Smooth muscle cell (in vitro differentiated cells): ENCODE data around the gene NOP56. TPM values are rescaled to one million over a fixed set of nuclear protein-coding genes. Genes with fewer than 3 reads are reported as not detected.

Experiments used
- DNase-seq: peaks from one replicate; lab custom pipeline; 2025; ENCODE audit not compliant: unreplicated experiment; lab: John Stamatoyannopoulos, UW
- H2AFZ ChIP-seq: fragments of 200-600 bp; sonication (generic); 2 replicates; pipeline ENCODE4 v1.6.0; 2016; ENCODE audit warnings: antibody characterized with exemption, low read depth, mild to moderate bottlenecking
- H3F3A ChIP-seq: fragments of 200-600 bp; sonication (generic); 2 replicates; pipeline ENCODE4 v1.6.0; 2017; ENCODE audit warnings: antibody characterized with exemption, low read depth
- H3K27ac ChIP-seq: fragments of 200-600 bp; sonication (generic); 2 replicates; pipeline ENCODE4 v1.5.1; 2016; ENCODE audit warnings: low read depth, mild to moderate bottlenecking
- H3K27me3 ChIP-seq: fragments of 200-600 bp; sonication (generic); 2 replicates; pipeline ENCODE4 v1.6.1; 2016; ENCODE audit warnings: low read depth, mild to moderate bottlenecking
- H3K36me3 ChIP-seq: fragments of 200-600 bp; sonication (generic); 2 replicates; pipeline ENCODE4 v1.5.1; 2016; ENCODE audit warnings: low read depth
- H3K4me1 ChIP-seq: fragments of 200-600 bp; sonication (generic); 2 replicates; pipeline ENCODE4 v1.5.1; 2016; ENCODE audit warnings: low read depth
- H3K4me2 ChIP-seq: fragments of 200-600 bp; sonication (generic); 2 replicates; pipeline ENCODE4 v1.6.0; 2016; ENCODE audit warnings: mild to moderate bottlenecking
- H3K4me3 ChIP-seq: fragments of 200-600 bp; sonication (generic); 2 replicates; pipeline ENCODE4 v1.5.1; 2016; ENCODE audit warnings: mild to moderate bottlenecking
- H3K79me2 ChIP-seq: fragments of 200-600 bp; sonication (generic); 2 replicates; pipeline ENCODE4 v1.6.0; 2016; ENCODE audit warnings: low read depth, mild to moderate bottlenecking
- H3K9ac ChIP-seq: fragments of 200-600 bp; sonication (generic); 2 replicates; pipeline ENCODE4 v1.6.0; 2016; ENCODE audit warnings: low read depth
- H3K9me3 ChIP-seq: fragments of 200-600 bp; sonication (generic); replicated peaks from 2 replicates; pipeline ENCODE4 v1.5.1; 2016; ENCODE audit warnings: low read depth
- H4K20me1 ChIP-seq: fragments of 200-600 bp; sonication (generic); 2 replicates; pipeline ENCODE4 v1.6.0; 2016; ENCODE audit warnings: low read depth
- WGBS: methylation state at CpG from one replicate; pipeline ENCODE4 v1.1.7; 2016; ENCODE audit warnings: low lambda C conversion rate; 5-methylcytosine and 5-hydroxymethylcytosine counted together
- polyA plus RNA-seq: library from polyadenylated mRNA; unstranded; fragments of >200 nt; fragmentation: Nextera tagmentation; extraction: Ambion mirVana; gene quantifications from 2 replicates; pipeline ENCODE4 v1.2.1, GENCODE V29; 2016
- total RNA-seq: library from RNA; depleted of rRNA; stranded (reverse); fragments of >200 nt; gene quantifications from 2 replicates; pipeline ENCODE4 v1.2.3, GENCODE V29; 2014
- TF ChIP-seq, protein P1 (sequence below): fragments of 200-600 bp; sonication (generic); IDR thresholded peaks from 2 replicates; pipeline ENCODE4 v1.5.1; 2017; ENCODE audit warnings: borderline replicate concordance, mild to moderate bottlenecking, antibody characterized with exemption; ENCODE audit not compliant: insufficient read depth, poor library complexity, severe bottlenecking

The NOP56 gene
- total and polyA plus RNA-seq, 2 experiments from 2014 or later, result 108 to 115 TPM

DNA sequence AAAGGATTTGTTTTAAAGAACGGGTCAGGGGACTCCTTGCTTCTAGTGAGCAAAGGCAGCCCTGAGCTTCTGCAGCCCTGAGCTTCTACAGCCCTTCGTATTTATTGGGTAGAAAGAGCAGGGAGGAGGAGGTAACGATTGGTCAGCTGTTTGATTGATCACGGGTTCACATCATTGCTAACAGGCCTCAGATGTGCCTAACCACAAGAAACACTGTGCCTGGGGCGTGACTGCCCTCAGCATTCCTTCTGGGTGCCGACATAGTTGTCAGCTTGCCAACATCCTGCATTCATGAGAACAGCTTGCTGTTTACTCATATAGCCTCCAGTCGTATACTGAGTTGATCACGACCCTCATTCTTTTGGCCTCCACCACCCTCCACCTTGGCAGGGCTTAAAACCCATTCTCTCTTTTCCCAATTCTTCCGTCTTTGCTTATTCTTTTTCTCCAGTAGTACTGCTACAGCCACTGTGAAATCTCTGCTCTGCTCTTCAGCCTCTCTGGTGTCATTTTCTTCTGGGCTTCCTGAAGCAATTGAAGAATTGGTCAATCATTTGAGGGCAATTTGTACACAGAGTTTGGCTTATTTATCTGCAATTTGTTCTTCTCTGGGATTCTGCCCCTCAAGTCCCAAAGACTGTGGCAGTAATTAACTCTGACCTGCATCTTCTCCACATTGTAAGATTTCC is 25.4 kb upstream of the NOP56 start:
- DNase-seq, result no peak
- H4K20me1 ChIP-seq, result no peaks in the 10 kb centered on the region
- H3K4me1 ChIP-seq, result no peaks in the 10 kb centered on the region
- H3K79me2 ChIP-seq, result no peaks in the 10 kb centered on the region
- TF ChIP-seq, protein P1, sequence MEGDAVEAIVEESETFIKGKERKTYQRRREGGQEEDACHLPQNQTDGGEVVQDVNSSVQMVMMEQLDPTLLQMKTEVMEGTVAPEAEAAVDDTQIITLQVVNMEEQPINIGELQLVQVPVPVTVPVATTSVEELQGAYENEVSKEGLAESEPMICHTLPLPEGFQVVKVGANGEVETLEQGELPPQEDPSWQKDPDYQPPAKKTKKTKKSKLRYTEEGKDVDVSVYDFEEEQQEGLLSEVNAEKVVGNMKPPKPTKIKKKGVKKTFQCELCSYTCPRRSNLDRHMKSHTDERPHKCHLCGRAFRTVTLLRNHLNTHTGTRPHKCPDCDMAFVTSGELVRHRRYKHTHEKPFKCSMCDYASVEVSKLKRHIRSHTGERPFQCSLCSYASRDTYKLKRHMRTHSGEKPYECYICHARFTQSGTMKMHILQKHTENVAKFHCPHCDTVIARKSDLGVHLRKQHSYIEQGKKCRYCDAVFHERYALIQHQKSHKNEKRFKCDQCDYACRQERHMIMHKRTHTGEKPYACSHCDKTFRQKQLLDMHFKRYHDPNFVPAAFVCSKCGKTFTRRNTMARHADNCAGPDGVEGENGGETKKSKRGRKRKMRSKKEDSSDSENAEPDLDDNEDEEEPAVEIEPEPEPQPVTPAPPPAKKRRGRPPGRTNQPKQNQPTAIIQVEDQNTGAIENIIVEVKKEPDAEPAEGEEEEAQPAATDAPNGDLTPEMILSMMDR, result no peak
- no peaks in the 10 kb centered on the region for H3K36me3 ChIP-seq
- no peaks in the 10 kb centered on the region for H3K9me3 ChIP-seq
- no peak overlapping the region for H3K4me3 ChIP-seq
- H2AFZ ChIP-seq, result no peak overlapping the region
- H3K9ac ChIP-seq, result no peak overlapping the region
- no peak overlapping the region for H3K4me2 ChIP-seq
- H3K27me3 ChIP-seq, result no peaks in the 10 kb centered on the region
- no peak overlapping the region for H3K27ac ChIP-seq
- no peaks in the 10 kb centered on the region for H3F3A ChIP-seq
- WGBS, result 65% methylated on average over 9 of the region's 9 CpGs

DNA sequence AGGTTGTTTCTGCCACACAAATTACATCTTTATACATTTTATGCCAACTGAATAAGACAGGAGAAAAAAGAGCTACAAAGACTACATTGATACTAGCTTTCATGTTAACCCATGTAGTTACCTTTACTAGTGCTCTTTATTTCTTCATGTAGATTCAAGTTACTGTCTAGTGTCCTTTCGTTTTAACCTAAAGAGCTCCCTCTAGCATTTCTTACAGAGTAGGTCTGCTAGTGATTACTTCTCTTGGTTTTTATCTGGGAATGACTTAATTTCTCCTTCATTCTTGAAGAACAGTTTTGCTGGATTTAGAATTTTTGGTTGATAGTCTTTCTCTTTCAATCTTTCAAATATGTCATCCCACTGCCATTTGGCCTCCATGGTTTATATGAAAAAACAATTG is 21.2 kb upstream of the NOP56 start:
- Histone ChIP-seq H3K4me3 (no peak overlapping the region), H3K4me1 (no peaks in the 10 kb centered on the region), H2AFZ (no peak overlapping the region), H3K36me3 (no peaks in the 10 kb centered on the region), H3K27ac (no peak overlapping the region), H3K79me2 (no peaks in the 10 kb centered on the region), H4K20me1 (no peaks in the 10 kb centered on the region), H3K9ac (no peak overlapping the region), H3K4me2 (no peak overlapping the region), H3K27me3 (peaks cover 40% of the 10 kb centered on the region), H3F3A (no peaks in the 10 kb centered on the region), H3K9me3 (no peaks in the 10 kb centered on the region)
- TF ChIP-seq, protein P1, result no peak
- no peak for DNase-seq
- WGBS, result 26% methylated on average over 1 of the region's 1 CpG

DNA sequence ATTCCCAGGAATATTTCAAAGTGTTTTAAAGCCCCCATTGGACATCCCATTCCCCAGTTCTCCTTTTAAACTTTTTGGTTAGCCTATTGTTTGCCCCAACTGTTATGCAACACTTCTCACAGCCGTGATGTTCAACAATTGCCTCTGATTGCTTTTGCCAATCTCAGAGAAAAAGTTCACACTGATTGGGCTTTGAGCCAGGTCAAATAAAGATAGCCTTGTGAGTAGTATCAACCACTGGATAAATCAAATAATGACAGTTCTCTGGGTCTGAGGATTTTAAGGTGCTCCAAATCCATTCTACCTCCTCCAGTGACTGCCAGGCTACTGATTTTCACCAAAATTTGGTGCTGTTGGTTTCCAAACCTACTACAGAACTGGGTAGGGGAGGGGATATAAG is 19.1 kb upstream of the NOP56 start:
- WGBS, result 0% methylated on average over 1 of the region's 1 CpG
- H3K4me1 ChIP-seq, result no peaks in the 10 kb centered on the region
- no peak overlapping the region for H3K27ac ChIP-seq
- H3K79me2 ChIP-seq, result no peaks in the 10 kb centered on the region
- H3K4me2 ChIP-seq, result no peak overlapping the region
- no peaks in the 10 kb centered on the region for H3F3A ChIP-seq
- no peak overlapping the region for H3K4me3 ChIP-seq
- H3K27me3 ChIP-seq, result peaks cover 42% of the 10 kb centered on the region
- H4K20me1 ChIP-seq, result no peaks in the 10 kb centered on the region
- H3K9me3 ChIP-seq, result no peaks in the 10 kb centered on the region
- no peaks in the 10 kb centered on the region for H3K36me3 ChIP-seq
- no peak for DNase-seq
- no peak overlapping the region for H2AFZ ChIP-seq
- TF ChIP-seq, protein P1, result no peak
- no peak overlapping the region for H3K9ac ChIP-seq

DNA sequence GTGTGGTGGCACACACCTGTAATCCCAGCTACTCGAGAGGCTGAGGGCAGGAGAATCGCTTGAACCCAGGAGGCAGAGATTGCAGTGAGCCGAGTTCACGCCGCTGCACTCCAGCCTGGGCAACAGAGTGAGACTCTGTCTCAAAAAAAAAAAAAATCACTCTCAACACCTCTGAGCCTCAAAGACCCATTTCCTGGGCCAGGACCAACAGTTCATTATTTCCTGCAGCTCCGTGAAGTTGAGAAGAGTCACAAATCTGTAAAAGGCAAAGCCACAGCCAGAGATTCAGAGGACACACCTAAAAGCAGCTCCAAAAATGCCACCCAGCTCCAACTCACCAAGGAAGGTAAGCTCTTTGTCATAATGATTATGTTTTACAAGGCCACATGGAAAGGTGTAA is 15.2 kb upstream of the NOP56 start:
- Histone ChIP-seq H2AFZ (no peak overlapping the region), H3F3A (no peaks in the 10 kb centered on the region), H3K4me3 (no peak overlapping the region), H3K27me3 (peaks cover 41% of the 10 kb centered on the region), H3K79me2 (no peaks in the 10 kb centered on the region), H3K4me2 (no peak overlapping the region), H3K27ac (no peak overlapping the region), H4K20me1 (no peaks in the 10 kb centered on the region), H3K9ac (no peak overlapping the region), H3K36me3 (no peaks in the 10 kb centered on the region), H3K9me3 (no peaks in the 10 kb centered on the region), H3K4me1 (no peaks in the 10 kb centered on the region)
- WGBS, result 76% methylated on average over 6 of the region's 6 CpGs
- no peak for DNase-seq
- TF ChIP-seq, protein P1, result no peak
